Gastrocnemius medialis (tissue), 4 donors: ENCODE data around the gene ADAMTS18.

Source experiments
- CTCF ChIP-seq, 5 experiments: fragments of 450-650 bp in 3 of 5; fragments of 200-600 bp in 2 of 5; sonication (generic) in 2 of 5; IDR thresholded peaks in 4 of 5; conservative IDR thresholded peaks in 1 of 5; 1 replicate in 4 of 5; 2 replicates in 1 of 5; pipeline ENCODE4 v1.5.1; 2016 to 2019; ENCODE audit warnings: antibody characterized with exemption in 5 of 5, mild to moderate bottlenecking in 3 of 5, moderate library complexity in 3 of 5
- POLR2A ChIP-seq, 2 donors: fragments of 450-650 bp; IDR thresholded peaks; one replicate each; pipeline ENCODE4 v1.6.1; 2017; ENCODE audit warnings: antibody characterized with exemption in 2 of 2, mild to moderate bottlenecking in 2 of 2, moderate library complexity in 2 of 2

- no peak for TF ChIP-seq POLR2A (IDR thresholded peaks at IDR 0.05)
- no peak for TF ChIP-seq CTCF (IDR thresholded peaks at IDR 0.05 in 4 of 5, conservative IDR thresholded peaks at IDR 0.05 in 1 of 5)
These were observed 200.2 kb downstream of the ADAMTS18 start for GRCh38 chr16:77234611-77235010.
